ENCODE measurements around the gene SLC26A8. TPM values are rescaled to one million over a fixed set of nuclear protein-coding genes. Genes with fewer than 3 reads are reported as not detected.

Gene SLC26A8
- total RNA-seq, 1 experiment from 2014 or later, result not detected

GRCh38 chr6:36042618-36043260 lies 18.3 kb upstream of the SLC26A8 start:
- Histone ChIP-seq H3K9me3 (ENCODE audit: control insufficient read depth, insufficient read depth, low read depth, low read length) (no peaks in the 10 kb centered on the region), H3K4me1 (ENCODE audit: control insufficient read depth, insufficient read depth, low read length) (no peaks in the 10 kb centered on the region), H3K27ac (ENCODE audit: low read length) (no peak overlapping the region), H3K27me3 (ENCODE audit: control insufficient read depth, insufficient read depth, low read length) (no peaks in the 10 kb centered on the region), H3K36me3 (ENCODE audit: control insufficient read depth, insufficient read depth, low read length) (no peaks in the 10 kb centered on the region), H3K4me3 (ENCODE audit: low read depth in 2 of 2, low read length in 2 of 2) (no peak overlapping the region)
- ChIA-PET POLR2A (interaction anchor here (0.7 kb wide), 1 partner anchor 14 kb away, joined by 3 read pairs; no protein-coding TSS in a partner anchor), CTCF (interaction anchor here (0.7 kb wide), 1 partner anchor 14 kb away, joined by 3 read pairs; no protein-coding TSS in a partner anchor)
- no TSS peak for BruUV-seq (replicated peaks)
- no peak for ATAC-seq
- intact Hi-C loops (cut with micrococcal nuclease; ENCODE audit: unreplicated experiment), result no loop called here
- no peak for DNase-seq (ENCODE audit: low read depth, low spot score)
- in situ Hi-C loops (cut with HindIII; ENCODE audit: low pct_unique_long_range_greater_than_20kb, low sequenced_read_pairs), result no loop called here
- no peak for TF ChIP-seq TCF7L2 (IDR thresholded peaks at IDR 0.05; ENCODE audit: low read depth, low read length)
- TF ChIP-seq POLR2AphosphoS5 (IDR thresholded peaks at IDR 0.05; ENCODE audit: low read depth, low read length), result no peak
- no peak for TF ChIP-seq CTCF (IDR thresholded peaks at IDR 0.05)
- no peak for TF ChIP-seq SIN3A (IDR thresholded peaks at IDR 0.05; ENCODE audit: borderline replicate concordance, insufficient read depth, low read depth, low read length)
- TF ChIP-seq REST (IDR thresholded peaks at IDR 0.05; ENCODE audit: insufficient read depth in 1 of 2, low read depth in 2 of 2, low read length in 1 of 2), result no peak

GRCh38 chr6:36040958-36041357 lies 16.5 kb upstream of the SLC26A8 start:
- CTCF ChIA-PET, result no interaction called here
- intact Hi-C loops (cut with micrococcal nuclease; ENCODE audit: unreplicated experiment) (no loop called here), in situ Hi-C loops (cut with HindIII; ENCODE audit: low pct_unique_long_range_greater_than_20kb, low sequenced_read_pairs) (no loop called here)

More at GRCh38 chr6:36040958-36041357, 16.5 kb upstream of the SLC26A8 start:
- no TSS peak for BruUV-seq (replicated peaks)
- H3K9me3 ChIP-seq (ENCODE audit: control insufficient read depth, insufficient read depth, low read depth, low read length), result no peaks in the 10 kb centered on the region
- H3K27me3 ChIP-seq (ENCODE audit: control insufficient read depth, insufficient read depth, low read length), result no peaks in the 10 kb centered on the region
- H3K36me3 ChIP-seq (ENCODE audit: control insufficient read depth, insufficient read depth, low read length), result no peaks in the 10 kb centered on the region
- TF ChIP-seq CTCF (IDR thresholded peaks at IDR 0.05) (no peak), POLR2AphosphoS5 (IDR thresholded peaks at IDR 0.05; ENCODE audit: low read depth, low read length) (no peak), SIN3A (IDR thresholded peaks at IDR 0.05; ENCODE audit: borderline replicate concordance, insufficient read depth, low read depth, low read length) (no peak)
- no peak overlapping the region for H3K27ac ChIP-seq (ENCODE audit: low read length)
- POLR2A ChIA-PET, result no interaction called here
- no peak for ATAC-seq
- H3K4me1 ChIP-seq (ENCODE audit: control insufficient read depth, insufficient read depth, low read length), result no peaks in the 10 kb centered on the region
- H3K4me3 ChIP-seq (ENCODE audit: low read depth in 2 of 2, low read length in 2 of 2), result no peak overlapping the region
- DNase-seq (ENCODE audit: low read depth, low spot score), result no peak

Data from Panc1 (cell line).